B cell (primary cell): ENCODE data around the gene PRXL2B. TPM values are rescaled to one million over a fixed set of nuclear protein-coding genes. Genes with fewer than 3 reads are reported as not detected.

Experiments used
- ATAC-seq: fragments of 200-7000 bp; cut with Tn5 transposase; one replicate; pipeline ENCODE4 v1.10.0; 2021; ENCODE audit warnings: low read depth, mild to moderate bottlenecking, moderate number of reproducible peaks, moderate library complexity
- CTCF ChIA-PET: fragments of 350-600 bp; sonication (Branson Sonifier 250); formaldehyde crosslinking; loops from one replicate; lab custom pipeline; 2021; ENCODE audit warnings: antibody characterized with exemption, inconsistent platforms; lab: Charles Lee
- POLR2A ChIA-PET: fragments of 350-600 bp; sonication (Branson Sonifier 250); formaldehyde crosslinking; loops from one replicate; lab custom pipeline; 2021; ENCODE audit warnings: antibody characterized with exemption; lab: Charles Lee
- DNase-seq: peaks from one replicate; pipeline ENCODE4 v3.0.0; 2013
- H2AFZ ChIP-seq: 2 replicates; pipeline ENCODE4 v1.6.1; 2012; ENCODE audit warnings: mild to moderate bottlenecking, low read depth, low read length; ENCODE audit not compliant: insufficient read depth, poor library complexity, severe bottlenecking
- H3K27ac ChIP-seq, 2 donors: 1 replicate in 1 of 2; 2 replicates in 1 of 2; pipeline ENCODE4 v1.5.1; 2012 to 2013; ENCODE audit warnings: low read length in 2 of 2, mild to moderate bottlenecking in 2 of 2, moderate library complexity in 1 of 2
- H3K27me3 ChIP-seq, 4 experiments: fragments of 200-600 bp in 1 of 4; sonication (generic) in 1 of 4; replicated peaks in 1 of 4; 1 replicate in 2 of 4; 2 replicates in 2 of 4; pipeline versions ENCODE4 v1.6.1 to v1.7.0; 2013 to 2016; ENCODE audit warnings: low read length in 3 of 4, mild to moderate bottlenecking in 2 of 4, mixed read lengths in 1 of 4, moderate library complexity in 1 of 4; ENCODE audit not compliant: insufficient read depth in 4 of 4, control insufficient read depth in 3 of 4; ENCODE audit errors: control extremely low read depth in 1 of 4
- H3K36me3 ChIP-seq, 2 experiments: replicated peaks in 1 of 2; 1 replicate in 1 of 2; 2 replicates in 1 of 2; pipeline versions ENCODE4 v1.6.1 to v1.7.1; 2013; ENCODE audit warnings: low read length in 1 of 2; ENCODE audit not compliant: insufficient read depth in 2 of 2, control insufficient read depth in 1 of 2; ENCODE audit errors: control extremely low read depth in 1 of 2, extremely low read depth in 1 of 2
- H3K4me1 ChIP-seq, 2 donors: fragments of 200-600 bp in 1 of 2; sonication (generic) in 1 of 2; 1 replicate in 1 of 2; 2 replicates in 1 of 2; pipeline versions ENCODE4 v1.5.1 to v1.6.1; 2013 to 2017; ENCODE audit warnings: low read length in 2 of 2; ENCODE audit not compliant: control insufficient read depth in 2 of 2, insufficient read depth in 2 of 2
- H3K4me2 ChIP-seq: replicated peaks from 2 replicates; pipeline ENCODE3; 2012; ENCODE audit warnings: mild to moderate bottlenecking, low read depth, low read length; ENCODE audit not compliant: poor library complexity, severe bottlenecking
- H3K4me3 ChIP-seq, 5 experiments: fragments of 200-600 bp in 1 of 5; sonication (generic) in 1 of 5; 1 replicate in 3 of 5; 2 replicates in 2 of 5; pipeline versions ENCODE4 v1.5.1 to v1.7.0; 2011 to 2016; ENCODE audit warnings: low read length in 4 of 5, mild to moderate bottlenecking in 4 of 5, low read depth in 2 of 5, control low read depth in 1 of 5, moderate library complexity in 1 of 5; ENCODE audit not compliant: insufficient read depth in 1 of 5; ENCODE audit errors: control extremely low read depth in 1 of 5, extremely low read depth in 1 of 5
- H3K79me2 ChIP-seq: fragments of 200-600 bp; sonication (generic); one replicate; pipeline ENCODE4 v1.6.0; 2016; ENCODE audit warnings: low read length; ENCODE audit not compliant: control insufficient read depth, insufficient read depth
- H3K9ac ChIP-seq: fragments of 200-600 bp; sonication (generic); 2 replicates; pipeline ENCODE4 v1.6.1; 2017; ENCODE audit warnings: mild to moderate bottlenecking, low read length, moderate library complexity
- H3K9me3 ChIP-seq, 3 donors: one replicate each; pipeline versions ENCODE4 v1.6.1 to v1.7.1; 2013; ENCODE audit warnings: low read length in 2 of 3; ENCODE audit not compliant: control insufficient read depth in 2 of 3, insufficient read depth in 1 of 3; ENCODE audit errors: control extremely low read depth in 1 of 3
- H4K20me1 ChIP-seq: 2 replicates; pipeline ENCODE4 v1.6.0; 2012; ENCODE audit warnings: mild to moderate bottlenecking, low read length; ENCODE audit not compliant: insufficient read depth, control insufficient read depth, poor library complexity, severe bottlenecking
- H3K27ac Mint-ChIP-seq: one replicate; pipeline ENCODE4 v1.8.0; 2021; ENCODE audit warnings: mixed read lengths
- H3K27me3 Mint-ChIP-seq: one replicate; pipeline ENCODE4 v1.8.0; 2021; ENCODE audit warnings: mixed read lengths
- H3K4me1 Mint-ChIP-seq: one replicate; pipeline ENCODE4 v1.8.0; 2021; ENCODE audit warnings: mixed read lengths
- H3K4me3 Mint-ChIP-seq: one replicate; pipeline ENCODE4 v1.8.0; 2021; ENCODE audit warnings: mixed read lengths
- H3K9me3 Mint-ChIP-seq: one replicate; pipeline ENCODE4 v1.8.0; 2022; ENCODE audit warnings: mixed read lengths; ENCODE audit not compliant: insufficient read depth
- CTCF ChIP-seq: fragments of 200-600 bp; IDR thresholded peaks from one replicate; pipeline ENCODE4 v1.8.0; 2022; ENCODE audit warnings: antibody characterized with exemption, mild to moderate bottlenecking
- EZH2 ChIP-seq: IDR thresholded peaks from 2 replicates; pipeline ENCODE4 v1.6.1; 2012; ENCODE audit warnings: borderline replicate concordance, low read depth, mild to moderate bottlenecking, moderate library complexity, low read length; ENCODE audit not compliant: insufficient read depth, poor library complexity, severe bottlenecking
- WGBS: methylation state at CpG from one replicate; pipeline ENCODE4 v1.1.5; 2013; ENCODE audit warnings: missing lambda C conversion rate; ENCODE audit not compliant: insufficient coverage; 5-methylcytosine and 5-hydroxymethylcytosine counted together
- intact Hi-C: fragments of 100-400 bp; cut with micrococcal nuclease; formaldehyde crosslinking; loops from one replicate; pipeline ENCODE4 v1.10.0; 2022
- polyA plus RNA-seq: library from polyadenylated mRNA; depleted of rRNA; stranded (reverse); fragments of >200 nt; gene quantifications from 2 replicates; pipeline ENCODE4 v1.2.3, GENCODE V29; 2012
- total RNA-seq, 2 donors: library from RNA; stranded (reverse); fragments of 120-200 nt in 1 of 2; gene quantifications; 1 replicate in 1 of 2; 2 replicates in 1 of 2; pipeline versions ENCODE4 v1.2.3 to v1.2.4, GENCODE V29; 2013 to 2022

The PRXL2B gene
- total and polyA plus RNA-seq, 2 donors (not counting 1 experiment from before 2014, with no cell fraction given): 13.0 to 27.0 TPM

GRCh38 chr1:2602866-2603520 is 16.4 kb downstream of the PRXL2B start:
- H3K4me3 Mint-ChIP-seq: no peak overlapping the region
- peaks cover 0 to 10% (median 1%) of the 10 kb centered on the region in 4 experiments for H3K27me3 ChIP-seq
- intact Hi-C loops: no loop called here
- no peak for ATAC-seq
- H3K4me3 ChIP-seq: no peak overlapping the region
- H3K9me3 ChIP-seq: peaks cover 2 to 8% (median 5%) of the 10 kb centered on the region in 3 donors
- TF ChIP-seq CTCF (no peak), EZH2 (no peak)
- H3K27ac ChIP-seq: no peak overlapping the region
- POLR2A ChIA-PET: no interaction called here
- H4K20me1 ChIP-seq: no peaks in the 10 kb centered on the region
- no peak for DNase-seq
- H3K4me1 ChIP-seq: no peaks in the 10 kb centered on the region
- peaks cover 2% of the 10 kb centered on the region for H3K9me3 Mint-ChIP-seq
- WGBS: 87% methylated on average over 12 of the region's 18 CpGs
- no peaks in the 10 kb centered on the region for H3K4me1 Mint-ChIP-seq
- H3K27me3 Mint-ChIP-seq: peaks cover 15% of the 10 kb centered on the region
- H3K36me3 ChIP-seq: no peaks in the 10 kb centered on the region
- no peak overlapping the region for H3K4me2 ChIP-seq
- H2AFZ ChIP-seq: no peak overlapping the region
- no peak overlapping the region for H3K27ac Mint-ChIP-seq
- CTCF ChIA-PET: interaction anchor here (0.9 kb wide), 1 partner anchor 33 kb away, joined by 3 read pairs; no protein-coding TSS in a partner anchor
- H3K79me2 ChIP-seq: no peaks in the 10 kb centered on the region
- no peak overlapping the region for H3K9ac ChIP-seq

- DNase-seq: no peak
- WGBS: 87% methylated on average over 25 of the region's 25 CpGs
- no peak for TF ChIP-seq CTCF
- TF ChIP-seq EZH2: no peak
Measured at GRCh38 chr1:2603521-2604155, 17.1 kb downstream of the PRXL2B start.

More at GRCh38 chr1:2603521-2604155, 17.1 kb downstream of the PRXL2B start:
- Histone ChIP-seq H3K27me3 (peaks cover 0 to 5% (median 1%) of the 10 kb centered on the region in 4 experiments), H3K27ac (no peak overlapping the region), H3K4me1 (no peaks in the 10 kb centered on the region), H4K20me1 (no peaks in the 10 kb centered on the region), H3K4me2 (no peak overlapping the region), H3K4me3 (no peak overlapping the region), H2AFZ (no peak overlapping the region), H3K36me3 (no peaks in the 10 kb centered on the region), H3K9me3 (peaks cover 1 to 2% (median 2%) of the 10 kb centered on the region in 3 donors), H3K79me2 (no peaks in the 10 kb centered on the region), H3K9ac (no peak overlapping the region)
- no peaks in the 10 kb centered on the region for H3K4me1 Mint-ChIP-seq
- ChIA-PET CTCF (interaction anchor here (0.9 kb wide), 1 partner anchor 32 kb away, joined by 3 read pairs; no protein-coding TSS in a partner anchor), POLR2A (no interaction called here)
- peaks cover 5% of the 10 kb centered on the region for H3K9me3 Mint-ChIP-seq
- no peak for ATAC-seq
- H3K27ac Mint-ChIP-seq: no peak overlapping the region
- H3K4me3 Mint-ChIP-seq: no peak overlapping the region
- intact Hi-C loops: no loop called here
- peaks cover 14% of the 10 kb centered on the region for H3K27me3 Mint-ChIP-seq
